HG03558 (cell line): Measurements from ENCODE around the gene ATAD3B.

Experiments
- ATAC-seq: cut with Tn5 transposase; IDR thresholded peaks from one replicate; pipeline ENCODE4 v1.9.1; 2021; ENCODE audit warnings: moderate number of reproducible peaks; ENCODE audit not compliant: unreplicated experiment; ENCODE audit errors: extremely low read depth

The ATAD3B gene

GRCh38 chr1:1540818-1541628, 69.5 kb downstream of the ATAD3B start:
- no peak for ATAC-seq

GRCh38 chr1:1541956-1542765, 70.6 kb downstream of the ATAD3B start:
- ATAC-seq: no peak

- no peak for ATAC-seq
Measured at GRCh38 chr1:1542766-1543705, 71.5 kb downstream of the ATAD3B start.

- ATAC-seq: no peak
Measured at GRCh38 chr1:1543706-1544099, 72.1 kb downstream of the ATAD3B start.

- ATAC-seq: no peak
Measured at GRCh38 chr1:1544544-1544943, 73.0 kb downstream of the ATAD3B start.
